Stomach (tissue), 9 donors: ENCODE measurements around the gene INPP4B. TPM values are rescaled to one million over a fixed set of nuclear protein-coding genes. Genes with fewer than 3 reads are reported as not detected.
A peak's percentile ranks its signal among the peaks of the same experiment; 100 is the strongest.

Experiments used
- DNase-seq, 2 donors: peaks; one replicate each; pipeline versions ENCODE4 v3.0.0 to v3.0.0-alpha.2; 2013 to 2019
- H3K27ac ChIP-seq, 5 donors: fragments of 200-600 bp in 4 of 5; sonication (generic) in 4 of 5; one replicate each; pipeline ENCODE4 v1.5.1; 2013 to 2019; ENCODE audit warnings: mild to moderate bottlenecking in 1 of 5, moderate library complexity in 1 of 5
- H3K27me3 ChIP-seq, 3 donors: fragments of 200-600 bp; sonication (generic); one replicate each; pipeline ENCODE4 v1.5.1; 2017 to 2019; ENCODE audit warnings: mixed run types in 1 of 3
- H3K36me3 ChIP-seq, 4 donors: fragments of 200-600 bp; sonication (generic); 1 replicate in 3 of 4; 2 replicates in 1 of 4; pipeline ENCODE4 v1.5.1; 2016 to 2019
- H3K4me1 ChIP-seq, 4 donors: fragments of 200-600 bp; sonication (generic); one replicate each; pipeline ENCODE4 v1.5.1; 2016 to 2019
- H3K4me3 ChIP-seq, 4 donors: fragments of 200-600 bp; sonication (generic) in 3 of 4; one replicate each; pipeline ENCODE4 v1.5.1; 2016 to 2019; ENCODE audit warnings: mild to moderate bottlenecking in 1 of 4
- H3K9me3 ChIP-seq, 4 donors: fragments of 200-600 bp; sonication (generic); one replicate each; pipeline ENCODE4 v1.5.1; 2016 to 2019
- CTCF ChIP-seq, 7 experiments: fragments of 450-650 bp in 4 of 7; fragments of 200-600 bp in 3 of 7; sonication (generic) in 3 of 7; IDR thresholded peaks; one replicate each; pipeline ENCODE4 v1.5.1; 2016 to 2019; ENCODE audit warnings: antibody characterized with exemption in 7 of 7, control low read depth in 2 of 7, mild to moderate bottlenecking in 1 of 7
- EP300 ChIP-seq: sonication (generic); formaldehyde crosslinking; IDR thresholded peaks from one replicate; pipeline ENCODE4 v1.6.1; 2017; ENCODE audit warnings: antibody characterized with exemption
- POLR2A ChIP-seq, 4 donors: fragments of 450-650 bp; IDR thresholded peaks; one replicate each; pipeline ENCODE4 v1.6.1; 2016; ENCODE audit warnings: antibody characterized with exemption in 4 of 4, control low read depth in 2 of 4, mild to moderate bottlenecking in 1 of 4, moderate library complexity in 1 of 4
- POLR2AphosphoS5 ChIP-seq, 3 donors: sonication (generic); formaldehyde crosslinking; IDR thresholded peaks; one replicate each; pipeline ENCODE4 v1.6.1; 2016; ENCODE audit warnings: antibody characterized with exemption in 3 of 3
- WGBS, 5 donors: extraction: QIAGEN DNeasy Blood & Tissue Kit in 3 of 5; methylation state at CpG; one replicate each; pipeline versions ENCODE4 v1.1.5 to v1.1.7; 2013 to 2018; 5-methylcytosine and 5-hydroxymethylcytosine counted together
- intact Hi-C: fragments of 100-400 bp; cut with DNase I; formaldehyde crosslinking; loops from one replicate; pipeline ENCODE4 v1.15.1; 2023; ENCODE audit warnings: low total_unique reads
- polyA plus RNA-seq, 3 donors: library from polyadenylated mRNA; stranded (reverse); fragments of 200-250 nt; gene quantifications; one replicate each; pipeline ENCODE4 v1.2.3, GENCODE V29; 2013
- total RNA-seq, 5 donors: library from RNA; depleted of rRNA; stranded (reverse); fragments of >200 nt; gene quantifications; one replicate each; pipeline versions ENCODE4 v1.1.0 to v1.2.3, GENCODE V29; 2014 to 2016
- donor health status: healthy with polysubstance abuse.
- donor health status: Bipolar disorder and iron deficiency.
- donor health status: healthy.

Gene INPP4B
- total and polyA plus RNA-seq, 8 donors, result 1.4 to 96.9 (median 11.7) TPM

GRCh38 chr4:142663828-142664227, 182.3 kb downstream of the INPP4B start:
- TF ChIP-seq CTCF (IDR thresholded peaks at IDR 0.05) (no peak), POLR2AphosphoS5 (IDR thresholded peaks at IDR 0.05) (no peak), POLR2A (IDR thresholded peaks at IDR 0.05) (no peak), EP300 (no peak)
- Histone ChIP-seq H3K36me3 (no peaks in the 10 kb centered on the region), H3K27ac (no peak overlapping the region), H3K4me3 (no peak overlapping the region), H3K9me3 (peaks cover 0 to 36% (median 13%) of the 10 kb centered on the region in 4 donors), H3K4me1 (no peaks in the 10 kb centered on the region), H3K27me3 (no peaks in the 10 kb centered on the region)
- 81 to 89% (median 82%) methylated on average over 1 of the region's 1 CpG for WGBS, 5 donors
- DNase-seq, result no peak
- intact Hi-C loops, result no loop called here

GRCh38 chr4:142660728-142661127, 185.4 kb downstream of the INPP4B start:
- TF ChIP-seq POLR2AphosphoS5 (IDR thresholded peaks at IDR 0.05) (no peak), POLR2A (IDR thresholded peaks at IDR 0.05) (no peak), CTCF (IDR thresholded peaks at IDR 0.05) (no peak), EP300 (no peak)
- Histone ChIP-seq H3K27me3 (no peaks in the 10 kb centered on the region), H3K9me3 (peaks cover 12 to 52% (median 37%) of the 10 kb centered on the region in 4 donors), H3K27ac (no peak overlapping the region), H3K36me3 (no peaks in the 10 kb centered on the region), H3K4me3 (no peak overlapping the region), H3K4me1 (no peaks in the 10 kb centered on the region)
- WGBS, 5 donors, result 79 to 82% (median 82%) methylated on average over 8 of the region's 8 CpGs
- intact Hi-C loops, result no loop called here
- no peak for DNase-seq

GRCh38 chr4:142656178-142656577, 189.9 kb downstream of the INPP4B start:
- Histone ChIP-seq H3K27ac (no peak overlapping the region), H3K4me1 (no peaks in the 10 kb centered on the region), H3K36me3 (peaks cover 0 to 4% (median 1%) of the 10 kb centered on the region in 4 donors), H3K27me3 (no peaks in the 10 kb centered on the region), H3K9me3 (peaks cover 19 to 96% (median 66%) of the 10 kb centered on the region in 4 donors), H3K4me3 (no peak overlapping the region)
- 85 to 96% (median 93%) methylated on average over 5 of the region's 5 CpGs for WGBS, 5 donors
- TF ChIP-seq POLR2AphosphoS5 (IDR thresholded peaks at IDR 0.05) (no peak), CTCF (IDR thresholded peaks at IDR 0.05) (no peak), EP300 (no peak), POLR2A (IDR thresholded peaks at IDR 0.05) (no peak)
- peak in 1 of 2 donors; percentile 10 for DNase-seq
- intact Hi-C loops, result no loop called here

- no peaks in the 10 kb centered on the region for H3K4me1 ChIP-seq
- DNase-seq, result peak in 1 of 2 donors; percentile 5
- peaks cover 0 to 48% (median 22%) of the 10 kb centered on the region in 4 donors for H3K9me3 ChIP-seq
- 58 to 79% (median 71%) methylated on average over 5 of the region's 5 CpGs for WGBS, 5 donors
- TF ChIP-seq CTCF (IDR thresholded peaks at IDR 0.05) (no peak), POLR2A (IDR thresholded peaks at IDR 0.05) (no peak), POLR2AphosphoS5 (IDR thresholded peaks at IDR 0.05) (no peak), EP300 (no peak)
- H3K27me3 ChIP-seq, result no peaks in the 10 kb centered on the region
- no peak overlapping the region for H3K27ac ChIP-seq
- H3K4me3 ChIP-seq, result no peak overlapping the region
- intact Hi-C loops, result no loop called here
- no peaks in the 10 kb centered on the region for H3K36me3 ChIP-seq
These were observed 197.7 kb downstream of the INPP4B start for GRCh38 chr4:142648378-142648777.
